Femur (tissue), 1 donor: ENCODE data around the gene RELT.
"Not testable (repeated sequence)": the region's sequence is repeated elsewhere in the genome, so short reads cannot be mapped to it uniquely, and the experiment has no call there.

ENCODE experiments used
- DNase-seq: peaks from one replicate; pipeline ENCODE4 v3.0.0-alpha.2; 2017

The RELT gene

DNA sequence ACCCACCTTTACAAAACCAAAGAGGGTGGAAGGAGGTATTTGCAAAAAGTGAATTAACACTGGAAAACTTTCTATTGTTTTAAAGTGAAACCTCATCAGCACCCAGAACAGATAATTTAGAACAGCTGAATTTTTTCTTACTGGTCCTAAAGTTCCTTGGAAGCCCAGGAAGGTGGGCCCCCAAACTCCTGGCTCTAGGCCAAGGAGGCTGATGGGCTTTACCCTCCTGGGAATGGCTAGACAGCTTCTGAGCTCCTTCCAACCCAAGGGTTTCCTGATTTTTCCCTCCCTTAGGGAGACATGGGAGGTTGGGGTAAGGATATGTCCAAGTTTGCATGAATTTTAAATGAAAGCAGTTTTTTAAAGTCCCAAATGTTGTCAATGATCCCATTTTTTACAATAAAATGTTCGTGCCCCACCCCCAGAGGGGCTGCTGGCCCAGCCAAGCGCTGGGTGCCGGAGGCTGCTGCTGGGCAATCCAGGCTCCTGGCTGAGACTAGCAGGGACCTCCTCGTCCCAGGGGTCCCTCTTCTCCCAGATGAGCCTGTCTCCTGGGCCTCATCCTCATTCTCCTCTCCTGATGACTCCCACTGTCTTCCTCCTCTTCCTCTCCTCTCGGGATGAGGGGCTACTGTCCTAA is 28.4 kb downstream of the RELT start:
- DNase-seq: no peak

DNA sequence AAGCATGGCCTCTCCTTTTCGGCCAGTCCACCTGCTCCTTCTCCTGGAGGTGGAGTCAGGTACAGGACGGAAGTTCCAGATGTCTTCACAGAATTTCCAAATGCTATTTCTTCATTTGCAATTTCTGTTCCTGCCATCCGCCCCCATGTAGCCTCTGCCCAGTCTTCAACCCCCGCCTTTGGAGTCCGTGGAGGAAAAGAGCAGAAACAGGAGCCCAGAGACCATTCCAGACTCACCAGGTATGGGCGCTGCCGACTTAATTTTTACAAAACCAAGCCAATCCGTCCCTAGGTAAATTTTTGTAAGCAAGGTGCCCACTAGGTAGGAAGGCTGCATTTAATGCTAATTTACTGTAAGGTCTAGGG is 28.9 kb downstream of the RELT start:
- DNase-seq: no peak

DNA sequence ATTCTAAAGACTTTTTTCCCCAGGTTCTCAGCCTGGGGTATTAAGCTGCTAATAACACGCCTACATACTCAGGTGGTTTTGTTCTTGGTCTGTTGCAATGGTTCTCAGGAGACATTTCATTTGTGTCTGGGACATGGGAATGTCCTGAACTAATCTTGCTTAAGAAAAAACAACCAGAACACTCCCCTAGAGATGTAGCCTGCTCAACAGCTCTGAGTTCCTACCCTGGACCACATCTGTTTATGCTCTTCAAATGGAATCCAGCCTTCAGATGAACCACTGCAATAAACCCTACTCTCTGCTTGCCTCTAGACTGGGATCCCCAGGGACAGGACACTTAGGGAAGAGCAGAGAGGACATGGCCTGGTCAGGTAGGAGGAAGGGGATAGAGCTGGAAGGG is 29.9 kb downstream of the RELT start:
- DNase-seq: no peak

DNA sequence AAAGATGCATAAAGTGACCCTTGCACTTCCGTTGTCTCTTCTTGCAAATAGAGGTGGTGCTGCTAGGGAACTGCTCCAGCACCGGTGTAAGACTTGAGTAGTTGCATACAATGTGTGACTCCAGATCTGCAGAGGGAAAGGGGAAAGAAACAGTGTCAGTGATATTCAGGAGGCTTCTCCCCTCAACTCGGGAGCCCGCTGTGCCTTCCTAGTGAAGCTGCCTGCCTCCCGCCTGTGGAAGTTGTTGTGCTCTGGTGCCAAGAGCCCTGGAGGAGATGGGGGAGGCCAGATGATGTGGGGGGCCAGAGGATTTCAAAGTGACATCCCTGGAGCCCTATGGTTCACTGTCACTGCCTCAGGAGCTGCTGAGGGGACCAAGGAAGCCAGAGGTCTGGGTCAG is 30.4 kb downstream of the RELT start:
- no peak for DNase-seq

DNA sequence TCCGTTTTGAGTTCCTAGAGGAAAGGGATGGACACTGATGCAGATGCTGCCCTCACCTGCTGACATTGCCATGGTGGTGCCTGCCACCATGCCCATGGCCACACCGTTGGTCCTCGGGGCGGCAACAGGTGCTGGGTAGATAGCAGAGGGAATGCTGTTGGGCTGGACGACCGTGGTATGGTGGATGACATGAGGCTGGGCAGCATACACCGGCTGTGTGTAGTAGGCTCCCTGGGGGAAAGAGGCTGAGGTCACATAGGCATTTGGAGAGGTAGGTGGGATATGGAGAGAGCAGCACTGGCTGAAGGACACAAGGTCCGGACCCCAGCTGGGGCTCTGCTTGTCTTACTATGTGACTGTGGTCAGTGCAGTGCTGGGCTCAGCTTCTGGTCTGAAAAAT is 33.2 kb downstream of the RELT start:
- DNase-seq: no peak

DNA sequence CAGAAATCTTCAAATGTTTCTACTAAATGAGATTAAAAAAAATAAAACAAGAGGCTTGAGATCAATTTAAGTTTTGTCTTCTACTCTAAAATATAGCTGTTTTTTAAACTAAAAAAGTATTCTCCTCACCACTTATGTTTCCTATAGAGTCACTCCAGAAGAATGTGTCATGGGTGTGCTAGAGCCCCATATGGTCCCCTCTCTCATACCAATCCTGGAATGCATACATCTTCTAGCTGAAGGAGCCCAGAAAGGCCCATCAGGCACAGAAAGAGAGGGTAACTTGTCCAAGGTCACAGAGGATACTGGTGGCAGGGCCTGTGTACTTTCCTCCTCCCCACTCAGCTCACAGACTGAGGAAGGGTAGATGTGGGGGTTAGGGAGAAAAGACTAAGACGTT is 34.4 kb downstream of the RELT start:
- no peak for DNase-seq

DNA sequence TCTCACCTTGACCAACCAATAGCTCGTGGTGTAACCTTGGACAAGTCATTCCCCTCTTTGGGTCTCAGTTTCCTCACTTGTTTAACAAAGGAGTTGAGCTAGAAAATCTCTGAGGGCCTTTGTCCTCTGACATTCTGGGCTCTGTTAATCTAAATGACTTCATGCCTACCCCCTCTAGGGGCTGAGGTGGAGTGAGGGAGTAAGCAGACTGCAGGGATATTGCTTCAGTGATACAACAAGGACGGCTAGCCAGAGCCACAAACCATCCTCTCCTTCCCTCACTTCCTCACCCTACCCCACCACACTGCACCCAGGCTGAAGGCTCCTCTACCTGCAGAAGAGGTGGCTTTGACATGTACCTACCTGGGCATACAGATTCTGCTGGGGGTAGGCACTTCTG is 34.8 kb downstream of the RELT start:
- no peak for DNase-seq

DNA sequence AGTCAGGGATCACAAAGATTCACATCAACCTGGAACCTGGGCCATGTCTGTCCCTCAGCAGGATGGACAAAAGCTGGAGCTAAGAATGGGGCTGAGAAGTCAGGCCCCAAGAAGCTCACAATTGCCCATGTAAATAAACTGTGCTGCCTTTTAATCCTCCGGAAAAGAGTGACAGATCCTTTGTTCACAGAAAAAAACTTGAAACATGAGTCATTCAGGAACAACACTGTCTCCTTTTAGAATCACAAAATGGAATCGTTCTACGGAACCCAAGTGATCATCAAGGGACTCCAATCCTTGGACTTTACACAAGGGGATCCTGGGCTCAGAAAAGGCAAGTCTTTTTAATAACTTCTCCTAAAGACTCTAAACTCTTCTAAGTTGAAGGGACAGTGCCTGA is 36.1 kb downstream of the RELT start:
- no peak for DNase-seq

DNA sequence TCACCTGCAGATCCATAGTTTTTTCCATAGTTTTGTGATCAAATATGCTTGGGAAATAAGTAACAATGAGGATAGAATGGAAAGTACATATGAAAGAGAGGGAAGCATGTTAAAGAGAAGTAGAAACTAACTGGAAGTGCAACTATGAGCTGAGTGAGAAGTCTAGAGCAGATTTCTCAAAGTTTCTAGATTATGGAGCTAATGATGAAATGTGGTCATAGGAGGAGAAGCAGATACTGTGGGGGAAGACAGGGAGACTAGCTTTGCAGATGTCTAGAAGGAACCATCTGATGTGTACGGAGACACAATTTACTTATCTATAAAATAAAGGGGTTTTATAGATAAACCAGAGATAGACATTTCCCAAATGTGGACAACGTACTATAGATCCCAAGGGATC is 37.1 kb downstream of the RELT start:
- no peak for DNase-seq

DNA sequence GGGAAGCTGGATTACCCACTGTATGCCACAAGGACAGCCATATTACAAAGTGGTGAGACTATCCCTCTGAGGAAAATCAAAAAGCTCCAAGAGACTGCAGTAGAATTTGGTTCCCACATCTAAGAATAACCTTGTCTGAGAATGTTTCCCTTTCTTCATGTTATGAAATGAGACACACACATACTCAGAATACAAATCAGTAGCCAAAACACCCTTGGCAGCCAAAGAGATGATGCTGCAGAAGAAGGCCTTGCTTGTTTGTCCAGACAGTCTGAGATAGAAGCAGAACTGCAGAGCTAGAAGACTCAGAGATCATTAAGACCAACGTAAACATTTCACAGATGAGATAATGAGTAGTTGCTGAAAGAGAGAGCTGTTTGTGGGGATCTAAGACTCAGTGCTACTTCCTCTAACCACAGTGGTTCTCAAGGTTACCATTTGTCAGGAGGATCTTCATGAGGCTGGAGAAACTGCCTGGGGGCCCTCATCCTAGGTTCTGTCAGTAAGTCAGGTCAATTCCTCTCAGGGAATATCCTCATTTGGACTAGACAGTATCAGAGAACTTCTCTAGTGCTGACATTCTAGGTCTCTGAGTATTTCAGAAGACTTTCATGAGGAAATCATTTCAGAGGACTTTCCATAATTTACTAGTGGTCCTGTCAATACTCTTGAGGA is 38.9 kb downstream of the RELT start:
- DNase-seq: no peak

DNA sequence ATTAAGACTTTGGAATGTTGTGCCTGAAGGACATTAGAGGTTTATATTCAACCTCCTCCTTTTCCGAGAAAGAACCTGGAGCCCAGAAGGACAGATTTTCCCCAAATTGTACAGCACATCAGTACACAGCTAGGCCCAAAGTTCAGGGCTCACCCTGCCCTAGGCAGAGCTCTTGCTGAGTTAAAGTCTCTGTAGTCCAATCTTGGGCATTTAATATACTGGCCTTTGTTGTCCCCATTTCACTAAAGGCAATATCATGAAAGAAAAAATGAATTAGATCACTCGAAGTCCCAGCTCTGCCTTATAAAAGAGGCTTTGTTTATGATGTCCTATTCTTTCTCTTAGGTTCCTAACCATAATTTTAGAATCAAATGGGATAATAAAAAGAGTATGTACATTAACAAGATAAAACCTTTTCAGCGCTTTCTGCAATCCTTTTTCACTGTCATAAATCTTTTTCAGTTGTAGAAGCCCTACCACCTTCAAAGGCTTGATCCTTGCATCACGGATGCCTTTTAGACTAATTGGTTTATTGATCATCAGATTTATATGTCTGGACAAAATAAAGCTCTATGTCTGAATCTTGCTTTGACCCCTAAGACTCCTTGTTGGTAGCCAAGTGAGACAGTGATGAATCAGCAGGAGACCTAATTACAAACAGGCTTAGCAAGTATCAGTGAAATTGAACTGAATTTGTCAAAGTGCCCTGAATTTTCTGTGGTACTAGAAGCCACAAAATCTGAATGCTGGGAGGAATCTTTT is 39.8 kb downstream of the RELT start:
- no peak for DNase-seq

DNA sequence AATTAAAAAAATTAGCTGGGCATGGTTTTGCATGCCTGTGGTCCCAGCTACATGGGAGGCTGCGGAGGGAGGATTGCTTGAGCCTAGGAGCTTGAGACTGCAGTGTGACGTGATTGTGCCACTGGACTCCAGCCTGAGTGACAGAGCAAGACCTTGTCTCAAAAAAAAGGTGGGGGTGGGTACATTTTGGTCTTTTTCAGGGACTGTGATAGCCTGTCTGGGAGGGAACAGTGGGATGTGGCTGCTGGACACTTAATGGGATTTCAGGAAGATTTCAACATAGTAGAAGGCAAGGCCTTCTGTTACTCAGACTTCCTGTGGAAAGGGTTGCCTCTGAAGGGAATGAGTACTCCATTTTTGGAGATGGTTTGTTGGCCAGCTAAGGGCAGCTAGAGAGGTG is 40.6 kb downstream of the RELT start:
- no peak for DNase-seq

DNA sequence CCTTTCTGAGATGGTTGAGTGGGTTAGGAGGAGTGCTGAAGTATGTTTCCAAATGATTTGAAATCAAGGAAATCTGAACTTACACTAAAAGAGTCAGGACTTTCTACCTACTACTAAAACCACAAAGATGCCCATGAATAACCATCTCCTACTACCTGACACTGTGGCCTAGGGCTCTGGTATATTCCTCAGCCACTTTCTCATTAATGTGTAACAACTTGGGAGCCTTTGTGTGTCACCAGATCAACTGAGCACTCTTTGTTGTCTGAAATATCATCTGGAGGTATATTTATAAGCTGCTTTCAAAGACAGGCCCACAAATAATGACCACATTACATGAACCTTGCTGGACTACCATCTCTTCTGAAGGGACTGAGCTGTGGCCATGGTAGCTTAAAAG is 43.9 kb downstream of the RELT start:
- no peak for DNase-seq

DNA sequence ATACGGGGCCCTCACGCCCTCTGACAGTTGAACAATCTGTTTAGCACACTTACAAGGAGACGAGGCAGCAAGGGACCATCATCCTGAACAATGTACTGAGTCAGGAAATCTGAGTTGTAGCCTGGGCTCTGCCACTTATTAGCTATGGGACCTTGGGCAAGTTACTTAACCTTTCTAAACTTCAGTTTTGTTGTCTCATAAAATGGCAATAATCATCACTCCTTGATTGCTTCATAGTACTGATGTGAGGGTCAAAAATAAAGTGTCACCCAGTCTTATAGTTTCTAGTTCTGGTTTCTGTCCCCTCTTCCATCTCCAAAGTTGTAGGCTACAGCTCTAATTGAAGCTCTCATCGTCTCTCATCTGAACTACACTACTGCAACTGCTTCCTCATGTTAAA is 46.7 kb downstream of the RELT start:
- no peak for DNase-seq

DNA sequence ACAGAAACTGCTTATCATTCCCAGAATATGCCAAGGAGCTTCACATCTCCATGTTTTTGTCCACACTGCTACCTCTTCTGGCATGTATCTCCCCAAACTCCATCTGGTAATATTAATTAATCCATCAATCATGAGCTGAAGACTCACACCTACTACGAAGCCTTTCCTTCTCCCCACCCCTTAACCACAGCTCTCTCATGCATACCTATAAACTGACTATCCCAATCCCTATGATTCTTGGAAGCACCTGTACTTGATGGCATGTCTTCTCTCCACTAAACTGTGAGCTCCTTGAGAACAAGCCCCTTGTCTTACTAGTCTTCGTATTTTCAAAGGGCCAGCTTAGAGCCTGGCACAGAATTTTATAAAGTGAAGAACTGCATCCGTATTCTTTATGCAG is 47.3 kb downstream of the RELT start:
- DNase-seq: no peak

DNA sequence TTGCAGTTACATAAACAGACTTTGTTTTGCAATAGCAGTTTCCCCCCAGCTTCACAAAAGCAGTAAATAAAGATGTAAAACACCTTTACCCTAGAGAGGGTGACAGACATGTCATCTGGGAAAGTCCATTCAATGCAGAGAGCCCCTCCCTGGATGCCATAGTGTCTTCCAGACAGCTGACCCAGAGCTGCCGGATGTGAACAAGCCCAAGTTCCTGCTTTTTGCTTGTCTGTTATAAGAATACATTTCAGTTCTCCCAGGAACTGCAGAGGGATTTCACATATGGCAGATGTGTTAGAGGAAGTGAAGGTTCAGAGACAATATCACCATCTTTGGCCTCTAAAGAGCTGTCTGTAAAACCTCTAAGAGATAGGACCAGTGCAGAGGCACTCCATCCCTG is 48.9 kb downstream of the RELT start:
- DNase-seq: no peak

DNA sequence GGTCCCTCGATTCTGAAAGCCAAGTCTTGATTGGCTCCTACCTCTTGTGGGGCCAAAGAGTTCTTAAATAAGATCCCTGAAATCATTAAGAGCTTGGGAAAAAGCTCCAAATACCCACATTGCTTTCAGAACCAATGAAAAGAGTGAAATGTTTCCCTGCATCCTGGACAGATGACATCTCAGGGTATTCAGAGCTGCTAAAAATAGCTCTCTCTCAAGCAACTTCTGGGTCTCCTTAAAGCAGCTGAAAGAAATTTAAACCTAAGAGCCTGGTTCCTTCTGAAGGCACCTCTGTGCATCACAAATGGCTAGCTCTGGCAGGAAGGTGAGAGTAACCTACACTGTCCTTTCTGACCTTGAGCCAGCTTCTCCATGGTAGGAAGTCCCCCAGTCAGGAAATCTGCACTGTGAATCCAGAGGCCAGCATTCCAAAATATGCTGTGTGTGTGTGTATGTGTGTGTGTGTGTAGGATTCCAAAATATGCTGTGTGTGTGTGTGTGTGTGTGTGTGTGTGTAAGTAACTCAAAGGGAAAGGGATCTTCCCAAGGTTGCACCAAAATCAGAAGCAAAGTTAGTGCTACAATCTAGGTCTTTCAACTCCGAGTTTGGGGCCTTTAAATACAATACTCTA is 50.1 kb downstream of the RELT start:
- no peak for DNase-seq

DNA sequence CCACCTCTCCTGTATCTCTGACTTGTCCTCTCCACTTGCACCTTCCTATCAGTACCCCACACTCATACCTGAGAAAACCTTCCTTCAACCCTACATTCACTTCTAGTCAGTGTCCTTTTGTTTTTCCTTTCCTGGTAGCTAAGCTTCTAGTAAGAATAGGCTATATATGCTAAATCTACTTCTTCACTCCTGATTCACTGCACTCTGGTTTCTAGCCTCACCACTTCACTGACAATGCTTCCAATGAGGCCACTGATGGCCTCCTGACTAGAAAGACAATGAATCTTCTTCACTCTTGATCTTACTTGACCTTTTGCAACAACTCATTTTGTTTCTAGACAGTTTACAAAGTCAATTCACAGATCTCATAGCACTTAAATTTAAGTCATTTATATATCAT is 52.0 kb downstream of the RELT start:
- no peak for DNase-seq

DNA sequence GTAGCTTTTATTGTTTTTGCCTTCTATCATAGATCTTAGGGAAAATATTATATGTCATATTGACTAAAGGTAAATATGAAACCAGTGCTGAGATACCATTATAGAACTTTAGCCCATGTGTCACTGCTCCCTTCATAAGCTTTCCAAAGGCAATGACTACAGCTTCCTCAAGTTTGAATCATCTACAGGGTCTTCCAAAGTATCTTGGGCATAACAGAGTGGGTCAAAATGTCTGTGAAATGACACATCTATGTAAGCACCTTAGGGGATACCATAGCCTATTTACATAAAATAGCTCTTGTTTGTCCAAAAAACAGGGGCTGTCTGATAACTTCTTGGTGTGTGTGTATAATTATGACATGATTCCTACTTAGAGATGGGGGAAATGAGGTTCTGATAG is 52.5 kb downstream of the RELT start:
- DNase-seq: no peak

DNA sequence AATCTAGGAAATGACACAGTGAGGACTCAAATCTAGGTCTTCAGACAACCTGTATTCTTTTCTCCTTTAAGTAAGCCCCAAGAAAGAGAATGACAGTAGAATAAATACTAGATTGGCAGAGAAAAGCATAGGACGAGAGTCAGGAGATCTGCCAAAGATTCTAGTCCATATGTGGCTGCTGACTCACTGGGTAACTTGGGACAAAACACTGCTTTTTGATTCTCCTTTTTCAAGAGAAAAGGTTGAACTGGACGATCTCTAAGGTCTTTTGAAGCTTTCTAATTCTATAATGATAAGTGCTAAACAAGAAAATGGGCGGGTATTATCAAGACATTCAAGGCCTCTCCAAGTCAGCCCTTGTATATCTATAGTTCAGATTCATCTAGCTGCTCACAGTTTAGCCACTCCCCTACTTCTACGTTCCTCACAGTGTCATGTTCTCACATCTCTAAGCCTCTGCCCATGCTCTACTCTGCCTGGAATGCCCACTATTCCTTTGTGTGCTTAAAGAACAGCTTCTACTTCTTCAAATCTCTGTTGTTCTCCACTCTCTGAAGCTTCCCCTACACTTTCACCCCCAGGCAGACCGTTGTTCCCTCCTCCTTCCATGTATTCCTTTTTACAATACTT is 53.0 kb downstream of the RELT start:
- no peak for DNase-seq

DNA sequence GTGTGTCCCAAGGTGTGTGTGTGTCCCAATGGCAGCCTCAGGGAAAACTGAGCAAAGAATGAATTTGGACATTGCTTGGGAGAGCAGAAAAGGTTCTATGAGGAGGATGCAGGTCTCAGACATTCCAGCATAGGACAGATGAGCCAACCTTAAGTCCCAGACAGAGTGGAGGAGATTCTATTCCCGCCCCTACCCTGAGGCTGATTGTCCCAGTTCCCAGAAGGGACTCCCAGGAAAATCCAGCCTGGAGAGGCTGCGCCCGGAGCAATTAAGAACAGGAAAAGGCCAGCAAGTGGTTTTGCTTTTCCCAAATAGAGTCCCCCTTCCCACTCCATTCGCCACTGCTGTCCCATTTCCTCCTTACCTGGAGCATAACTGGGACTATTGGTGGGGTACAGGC is 54.1 kb downstream of the RELT start:
- DNase-seq: no peak

DNA sequence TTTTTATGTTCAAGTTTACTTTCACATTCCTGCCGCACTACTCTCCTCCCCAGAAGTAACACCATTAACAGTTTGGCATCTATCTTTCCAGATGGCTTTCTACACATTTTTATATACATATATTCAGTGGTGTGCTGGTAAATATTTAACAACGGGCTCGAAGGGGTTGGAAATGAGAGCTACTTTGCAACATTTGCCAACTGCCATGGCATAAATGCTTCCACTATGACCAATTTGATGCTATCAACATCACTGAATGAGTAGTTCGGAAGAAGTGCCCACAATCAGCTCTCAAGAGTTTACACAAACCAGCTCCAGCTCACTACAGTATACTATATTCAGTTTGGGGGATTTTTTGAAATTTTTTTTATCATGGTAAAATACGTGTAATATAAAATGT is 55.2 kb downstream of the RELT start:
- DNase-seq: no peak

DNA sequence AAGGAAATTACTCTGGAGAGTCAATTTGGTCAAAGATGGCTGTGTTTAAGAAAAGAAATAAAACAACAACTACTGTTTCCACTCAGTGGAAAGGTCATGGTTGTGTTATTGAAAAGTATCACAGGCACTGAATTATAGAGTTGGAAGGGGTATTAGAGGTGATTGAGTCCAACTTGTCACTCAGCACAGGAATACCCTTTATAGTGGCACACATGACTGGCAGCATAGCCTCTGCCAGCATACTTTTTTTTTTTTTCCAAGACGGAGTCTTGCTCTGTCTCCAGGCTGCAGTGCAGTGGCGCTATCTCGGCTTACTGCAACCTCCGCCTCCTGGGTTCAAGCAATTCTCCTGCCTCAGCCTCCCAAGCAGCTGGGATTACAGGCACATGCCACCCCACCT is 60.7 kb downstream of the RELT start:
- not testable (repeated sequence) for DNase-seq
